A549 (cell line): ENCODE measurements around the gene XRCC1. TPM values are rescaled to one million over a fixed set of nuclear protein-coding genes. Genes with fewer than 3 reads are reported as not detected.

Source experiments
- ATAC-seq, 2 experiments: fragments of 200-7000 bp in 1 of 2; fragments of >200 bp in 1 of 2; cut with Nextera tagmentation in 1 of 2; cut with Tn5 transposase in 1 of 2; 3 replicates each; pipeline versions ENCODE4 v1.8.0 to v1.9.1; 2018 to 2020; ENCODE audit warnings: mild to moderate bottlenecking in 1 of 2, moderate library complexity in 1 of 2
- CTCF ChIA-PET: fragments of 300-600 bp; sonication (Branson Sonifier 250); formaldehyde crosslinking; extraction: SDS; loops from one replicate; lab custom pipeline; 2021; ENCODE audit warnings: antibody characterized with exemption, inconsistent platforms; lab: Yijun Ruan, JAX
- POLR2A ChIA-PET: fragments of 350-600 bp; formaldehyde crosslinking; extraction: SDS; loops from one replicate; lab custom pipeline; 2021; ENCODE audit warnings: antibody characterized with exemption, inconsistent platforms; lab: Yijun Ruan, JAX
- DNase-seq, 2 experiments: peaks; one replicate each; pipeline versions ENCODE4 v3.0.0 to v3.0.0-alpha.2; 2011 to 2016; ENCODE audit warnings: low read depth in 1 of 2, low spot score in 1 of 2
- FAIRE-seq: peaks from 2 replicates; lab custom pipeline; 2011; peaks lifted over from hg19 to GRCh38; lab: Jason Lieb, UNC
- H3K27ac ChIP-seq, 2 experiments: fragments of >200 bp; sonication (Bioruptor Twin); formaldehyde crosslinking; 3 replicates each; pipeline ENCODE4 v1.5.1; 2016 to 2017
- H3K4me1 ChIP-seq: fragments of >200 bp; sonication (Bioruptor Twin); formaldehyde crosslinking; 3 replicates; pipeline ENCODE4 v1.6.1; 2016
- H3K4me2 ChIP-seq: fragments of >200 bp; sonication (Bioruptor Twin); formaldehyde crosslinking; 3 replicates; pipeline ENCODE4 v1.6.1; 2016
- H3K4me3 ChIP-seq: fragments of >200 bp; sonication (Bioruptor Twin); formaldehyde crosslinking; 3 replicates; pipeline ENCODE4 v1.5.1; 2016
- H3K9me3 ChIP-seq: fragments of >200 bp; sonication (Bioruptor Twin); formaldehyde crosslinking; 3 replicates; pipeline ENCODE4 v1.6.1; 2016
- BCL3 ChIP-seq: fragments of >200 bp; sonication (Bioruptor Twin); formaldehyde crosslinking; IDR thresholded peaks from 3 replicates; pipeline ENCODE4 v1.6.1; 2016
- CBX8 ChIP-seq: fragments of 200-600 bp; sonication (generic); IDR thresholded peaks from 2 replicates; pipeline ENCODE4 v1.6.1; 2016
- CTCF ChIP-seq: fragments of >200 bp; sonication (Bioruptor Twin); formaldehyde crosslinking; IDR thresholded peaks from 3 replicates; pipeline ENCODE4 v1.5.1; 2016
- E2F6 ChIP-seq: IDR thresholded peaks from 2 replicates; pipeline ENCODE4 v1.6.1; 2012; ENCODE audit warnings: low read depth, borderline replicate concordance
- HDAC2 ChIP-seq: fragments of 200-600 bp; sonication (generic); IDR thresholded peaks from 2 replicates; pipeline ENCODE4 v1.6.1; 2016
- HES2 ChIP-seq: fragments of >200 bp; sonication (Bioruptor Twin); formaldehyde crosslinking; IDR thresholded peaks from 2 replicates; pipeline ENCODE4 v1.6.1; 2016
- HMGXB4 ChIP-seq: fragments of 250-450 bp; sonication (Bioruptor Pico); IDR thresholded peaks from 2 replicates; pipeline ENCODE4 v1.5.0; 2021; ENCODE audit warnings: mild to moderate bottlenecking, moderate library complexity, borderline replicate concordance
- HOXA7 ChIP-seq: fragments of 250-450 bp; sonication (Bioruptor Pico); IDR thresholded peaks from 2 replicates; pipeline ENCODE4 v1.5.0; 2020; ENCODE audit warnings: mild to moderate bottlenecking, moderate library complexity
- JUNB ChIP-seq: fragments of >200 bp; sonication (Bioruptor Twin); formaldehyde crosslinking; IDR thresholded peaks from 2 replicates; pipeline ENCODE4 v1.6.1; 2016
- NPAS2 ChIP-seq: fragments of 250-450 bp; sonication (Bioruptor Pico); IDR thresholded peaks from 2 replicates; pipeline ENCODE4 v1.8.0; 2022; ENCODE audit warnings: mild to moderate bottlenecking, moderate library complexity, borderline replicate concordance
- PHF8 ChIP-seq: fragments of 200-600 bp; sonication (generic); IDR thresholded peaks from 2 replicates; pipeline ENCODE4 v1.6.1; 2016; ENCODE audit warnings: low read depth, mild to moderate bottlenecking, antibody characterized with exemption, moderate library complexity, borderline replicate concordance
- SREBF2 ChIP-seq: fragments of 450-650 bp; IDR thresholded peaks from 2 replicates; pipeline ENCODE4 v1.6.1; 2014; ENCODE audit warnings: mild to moderate bottlenecking, moderate library complexity
- TP53 ChIP-seq: fragments of 250-450 bp; sonication (Bioruptor Pico); IDR thresholded peaks from 2 replicates; pipeline ENCODE4 v1.5.0; 2021; ENCODE audit warnings: mild to moderate bottlenecking, moderate library complexity
- USF2 ChIP-seq: fragments of 450-650 bp; IDR thresholded peaks from 2 replicates; pipeline ENCODE4 v1.6.1; 2014; ENCODE audit warnings: antibody characterized with exemption
- WGBS: methylation state at CpG from one replicate; pipeline ENCODE4 v1.1.6; 2017; ENCODE audit errors: missing lambda C conversion rate; 5-methylcytosine and 5-hydroxymethylcytosine counted together
- polyA plus RNA-seq, 4 experiments: library from polyadenylated mRNA; depleted of rRNA in 3 of 4; stranded (reverse); fragments of >200 nt; fragmentation: RNase III in 1 of 4; extraction: RNeasy Plus Mini Kit Qiagen cat#74134 plus additional on column Dnase treatment in 1 of 4; gene quantifications; 2 replicates in 3 of 4; 3 replicates in 1 of 4; pipeline ENCODE4 v1.2.3, GENCODE V29; 2011 to 2017

The XRCC1 gene
- polyA plus RNA-seq, 2 of the 4 experiments (the other 2 are of a cell fraction): 32.0 to 55.1 TPM

GRCh38 chr19:43552616-43553015, 22.7 kb downstream of the XRCC1 start:
- H3K4me3 ChIP-seq: no peak overlapping the region
- WGBS: 94% methylated on average over 2 of the region's 3 CpGs
- H3K27ac ChIP-seq: no peak overlapping the region
- no peak for DNase-seq
- no peak for TF ChIP-seq HDAC2
- no peak for TF ChIP-seq TP53 (CRISPR knock-in tag)
- no peak for TF ChIP-seq CTCF
- no peak for TF ChIP-seq HES2
- TF ChIP-seq NPAS2: no peak
- TF ChIP-seq HMGXB4 (CRISPR knock-in tag): no peak
- no peak for TF ChIP-seq BCL3
- TF ChIP-seq USF2: no peak
- no peak for TF ChIP-seq PHF8
- TF ChIP-seq HOXA7 (CRISPR knock-in tag): no peak
- ChIA-PET POLR2A (no interaction called here), CTCF (interaction anchor here (1.8 to 8.9 kb wide), 3 partner anchors 8 to 42 kb away, joined by 5 to 167 read pairs (median 44); partner anchors contain the start of genes IRGQ, ZNF575 and ZNF576)
- no peaks in the 10 kb centered on the region for H3K9me3 ChIP-seq
- no peaks in the 10 kb centered on the region for H3K4me1 ChIP-seq
- FAIRE-seq: no peak
- no peak overlapping the region for H3K4me2 ChIP-seq
- ATAC-seq: no peak

GRCh38 chr19:43552198-43552450, 23.2 kb downstream of the XRCC1 start:
- POLR2A ChIA-PET: no interaction called here
- TF ChIP-seq JUNB: no peak
- no peak for TF ChIP-seq CBX8
- TF ChIP-seq CTCF: no peak
- TF ChIP-seq SREBF2: no peak
- no peak for TF ChIP-seq E2F6

More at GRCh38 chr19:43552198-43552450, 23.2 kb downstream of the XRCC1 start:
- Histone ChIP-seq H3K9me3 (no peaks in the 10 kb centered on the region), H3K27ac (no peak overlapping the region), H3K4me1 (no peaks in the 10 kb centered on the region), H3K4me3 (no peak overlapping the region), H3K4me2 (no peak overlapping the region)
- CTCF ChIA-PET: interaction anchor here (0.5 to 8.9 kb wide), 3 partner anchors 9 to 120 kb away, joined by 3 to 167 read pairs (median 5); partner anchors contain the start of gene ZNF575
- ATAC-seq (no peak), FAIRE-seq (no peak), DNase-seq (no peak)
- WGBS: 97% methylated on average over 3 of the region's 3 CpGs
